ENCODE measurements around the gene RAB21.
A peak's percentile ranks its signal among the peaks of the same experiment; 100 is the strongest.
"Not testable (repeated sequence)": the region's sequence is repeated elsewhere in the genome, so short reads cannot be mapped to it uniquely, and the experiment has no call there.

The RAB21 gene

DNA sequence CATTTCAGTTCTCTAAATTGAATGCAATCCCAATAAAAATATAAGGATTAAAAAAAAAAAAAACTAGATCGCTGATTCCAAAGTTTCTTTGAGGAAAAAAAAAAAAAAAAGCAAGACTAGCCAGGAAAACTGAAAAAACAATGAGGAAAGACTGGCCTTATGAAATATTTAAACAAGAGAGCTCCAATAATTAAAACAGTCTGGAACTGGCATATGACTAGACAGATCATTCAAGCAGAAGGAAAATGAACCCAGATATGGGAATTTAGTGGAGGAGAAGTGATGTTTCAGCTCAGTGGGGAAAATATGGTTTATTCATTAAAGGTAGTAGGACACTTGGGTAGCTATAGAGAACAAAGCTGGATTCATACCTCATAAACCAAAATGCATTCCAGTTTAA is 42.9 kb downstream of the RAB21 start:
- DNase-seq (ENCODE audit: low read depth, low spot score), result no peak

DNA sequence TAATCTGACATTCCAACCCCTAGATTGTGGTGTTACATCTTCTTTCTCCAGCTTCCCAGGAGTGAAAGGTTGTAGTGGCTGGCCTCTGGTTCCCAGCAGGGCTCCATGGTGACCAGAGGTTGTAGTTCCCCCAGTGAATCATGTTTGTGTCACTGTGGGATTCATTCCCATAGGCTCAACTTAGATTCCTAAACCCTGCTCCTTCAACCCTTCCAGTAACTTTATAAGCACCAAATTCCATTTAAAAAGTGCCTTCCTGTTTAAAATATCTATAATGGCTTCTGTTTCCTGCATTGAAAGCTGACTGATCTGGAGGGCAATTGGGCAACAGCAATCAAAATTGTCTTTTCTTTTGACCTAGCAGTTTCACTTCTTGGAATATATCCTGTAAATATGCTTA is 44.4 kb downstream of the RAB21 start:
- no peak for DNase-seq (ENCODE audit: low read depth, low spot score)

DNA sequence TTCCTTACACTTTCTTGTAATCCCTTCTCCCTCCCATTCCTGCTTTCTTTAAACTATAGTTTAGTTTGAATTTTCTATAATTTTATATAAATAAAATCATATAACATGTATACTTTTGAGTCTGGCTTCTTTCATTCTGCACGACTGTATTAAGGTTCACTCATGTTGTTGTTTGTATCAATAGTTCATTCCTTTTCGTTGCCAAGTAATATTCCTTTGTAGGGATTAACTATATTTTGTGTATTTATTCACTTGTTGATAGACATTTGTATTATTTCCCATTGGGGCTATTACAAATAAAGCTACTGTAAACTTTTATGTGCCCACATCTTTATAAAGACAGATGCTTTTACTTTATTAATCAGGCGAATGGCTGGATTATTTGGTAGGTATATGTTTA is 45.5 kb downstream of the RAB21 start:
- DNase-seq (ENCODE audit: low read depth, low spot score), result no peak

DNA sequence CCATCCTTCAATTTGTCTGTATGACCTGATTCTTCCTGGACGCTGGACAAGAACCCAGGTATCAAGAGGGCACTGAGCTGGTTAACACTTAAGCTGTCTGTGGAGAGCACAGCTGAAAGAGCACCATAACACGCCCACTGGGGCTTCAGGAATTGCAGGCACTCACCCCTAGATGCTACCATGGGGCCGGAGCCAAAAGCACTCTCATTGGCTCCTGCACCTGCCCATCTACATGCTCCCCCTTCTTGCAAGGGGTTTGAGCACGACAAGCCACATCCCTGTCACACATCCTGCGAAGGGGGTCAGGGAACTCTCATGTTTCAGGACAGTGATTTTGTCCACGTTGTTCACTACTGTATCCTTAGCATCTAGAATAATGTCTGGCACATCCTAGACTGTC is 49.8 kb downstream of the RAB21 start:
- no peak for DNase-seq (ENCODE audit: low read depth, low spot score)

DNA sequence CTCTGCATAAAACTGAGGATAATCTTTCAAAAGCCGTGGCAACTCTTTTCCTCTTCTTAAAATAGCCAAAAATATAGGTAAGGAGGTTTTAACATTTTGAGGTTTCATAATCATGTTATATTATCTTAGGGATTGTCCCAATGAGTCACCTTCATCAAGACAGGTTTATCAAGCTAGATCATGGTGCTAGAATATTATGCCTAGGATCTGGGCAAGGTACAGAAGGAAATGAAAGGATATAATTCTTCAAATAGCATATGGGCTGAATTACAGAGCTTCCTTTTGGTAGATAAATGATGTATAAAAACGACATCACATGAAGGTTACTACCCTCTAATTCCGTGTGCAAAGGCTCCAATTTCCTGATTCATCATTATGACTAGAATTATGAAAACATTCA is 56.3 kb downstream of the RAB21 start:
- no peak for DNase-seq (ENCODE audit: low read depth, low spot score)

DNA sequence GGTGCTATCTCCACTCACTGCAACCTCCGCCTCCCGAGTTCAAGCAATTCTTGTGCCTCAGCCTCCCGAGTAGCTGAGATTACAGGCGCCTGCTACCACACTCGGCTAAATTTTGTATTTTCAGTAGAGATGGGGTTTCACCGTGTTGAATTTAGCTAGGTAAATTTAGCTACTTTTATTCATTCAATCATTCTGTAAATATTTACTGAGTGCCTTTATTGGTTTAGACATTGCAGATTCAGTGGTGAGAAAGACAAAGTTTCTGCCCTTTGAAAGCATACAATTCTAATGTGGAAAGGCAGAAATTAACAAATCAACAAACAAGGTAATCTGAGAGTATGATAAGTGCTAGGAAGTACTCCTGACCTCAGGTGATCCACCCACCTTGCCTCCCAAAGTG is 60.6 kb downstream of the RAB21 start:
- DNase-seq (ENCODE audit: low read depth, low spot score), result not testable (repeated sequence)

DNA sequence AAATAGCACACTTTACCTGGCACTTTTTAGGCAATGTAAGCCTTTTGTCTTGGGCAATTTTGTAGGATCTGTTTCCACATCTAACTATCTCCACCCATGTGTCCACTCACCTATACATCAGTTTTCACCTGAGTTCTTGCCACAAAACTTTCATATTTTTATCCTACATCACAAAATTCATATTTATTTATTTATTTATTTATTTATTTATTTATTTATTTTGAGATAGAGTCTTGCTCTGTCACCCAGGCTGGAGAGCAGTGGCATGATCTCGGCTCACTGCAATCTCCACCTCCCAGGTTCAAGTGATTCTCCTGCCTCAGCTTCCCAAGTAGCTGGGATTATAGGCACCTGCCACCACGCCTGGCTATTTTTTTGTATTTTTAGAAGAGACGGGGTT is 67.4 kb downstream of the RAB21 start:
- DNase-seq (ENCODE audit: low read depth, low spot score), result not testable (repeated sequence)

DNA sequence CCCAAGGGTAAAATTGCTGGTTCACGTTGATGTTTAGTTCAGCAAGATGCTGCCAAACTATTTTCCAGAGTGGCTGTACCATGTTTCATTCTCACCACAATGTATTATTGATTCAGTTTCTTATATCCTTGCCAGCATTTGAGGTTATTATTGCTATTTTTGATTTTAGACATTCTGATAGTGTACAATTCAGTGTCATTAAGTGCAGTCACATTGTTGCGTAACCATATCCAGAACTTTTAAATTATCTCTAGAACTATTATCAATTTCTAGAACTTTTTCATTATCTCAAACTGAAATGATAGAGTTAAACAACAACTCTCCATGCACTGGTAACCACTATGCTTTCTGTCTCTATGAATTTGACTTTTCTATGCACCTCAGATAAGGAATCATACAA is 74.2 kb downstream of the RAB21 start:
- DNase-seq (ENCODE audit: low read depth, low spot score), result no peak

DNA sequence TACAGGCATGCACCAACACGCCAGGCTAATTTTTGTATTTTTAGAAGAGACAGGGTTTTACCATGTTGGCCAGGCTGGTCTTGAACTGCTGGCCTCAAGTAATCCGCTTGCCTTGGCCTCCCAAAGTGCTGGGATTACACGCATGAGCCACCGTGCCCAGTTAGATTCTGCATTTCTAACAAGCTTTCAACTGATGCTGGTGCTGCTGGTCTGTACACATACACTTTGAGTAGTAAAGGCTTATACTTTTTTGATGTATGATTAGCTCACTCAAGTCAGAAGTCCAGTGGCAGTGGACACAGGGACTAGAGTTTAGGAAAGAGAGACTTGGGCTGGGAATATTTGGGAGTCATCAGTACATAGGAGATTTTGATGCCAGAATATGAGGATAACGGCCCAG is 82.7 kb downstream of the RAB21 start:
- no peak for DNase-seq (ENCODE audit: low read depth, low spot score)

DNA sequence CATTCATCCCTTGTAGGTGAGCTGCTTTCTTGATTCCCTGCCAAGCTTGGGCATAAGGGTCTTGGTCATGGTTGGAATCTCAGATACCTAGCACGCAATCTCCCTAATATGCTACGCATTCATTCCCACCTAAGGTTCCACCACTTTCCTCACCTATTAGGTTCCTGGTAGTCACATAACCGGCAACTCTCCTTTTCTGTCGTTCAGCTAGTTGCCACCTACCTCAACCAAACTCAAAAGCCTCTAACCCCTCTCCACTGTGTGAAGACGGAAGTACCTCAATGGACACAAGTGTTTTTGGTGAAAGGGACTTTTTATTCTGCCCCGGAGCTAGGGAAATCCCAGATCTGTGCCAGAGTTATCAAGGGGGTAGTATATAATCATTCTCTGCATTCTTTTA is 83.6 kb downstream of the RAB21 start:
- no peak for DNase-seq (ENCODE audit: low read depth, low spot score)

DNA sequence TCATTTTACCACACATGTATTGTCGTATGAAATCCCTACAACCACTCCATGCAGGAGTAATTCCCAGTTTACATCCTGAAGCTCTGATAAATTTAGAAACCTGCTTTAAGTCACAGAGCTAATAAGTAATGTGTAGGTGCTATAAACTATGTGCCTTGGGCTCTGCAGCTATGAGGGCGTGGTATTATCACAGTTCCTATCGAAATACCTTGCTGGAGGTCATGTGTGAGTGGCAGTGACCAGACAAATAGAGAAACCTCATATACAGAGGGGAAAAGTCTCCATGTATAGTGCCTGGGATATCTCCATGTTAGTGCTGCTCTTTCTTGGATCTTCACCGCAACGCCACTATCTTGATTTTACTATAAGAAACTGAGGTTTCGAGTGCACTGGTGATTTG is 84.0 kb downstream of the RAB21 start:
- DNase-seq (ENCODE audit: low read depth, low spot score), result no peak

DNA sequence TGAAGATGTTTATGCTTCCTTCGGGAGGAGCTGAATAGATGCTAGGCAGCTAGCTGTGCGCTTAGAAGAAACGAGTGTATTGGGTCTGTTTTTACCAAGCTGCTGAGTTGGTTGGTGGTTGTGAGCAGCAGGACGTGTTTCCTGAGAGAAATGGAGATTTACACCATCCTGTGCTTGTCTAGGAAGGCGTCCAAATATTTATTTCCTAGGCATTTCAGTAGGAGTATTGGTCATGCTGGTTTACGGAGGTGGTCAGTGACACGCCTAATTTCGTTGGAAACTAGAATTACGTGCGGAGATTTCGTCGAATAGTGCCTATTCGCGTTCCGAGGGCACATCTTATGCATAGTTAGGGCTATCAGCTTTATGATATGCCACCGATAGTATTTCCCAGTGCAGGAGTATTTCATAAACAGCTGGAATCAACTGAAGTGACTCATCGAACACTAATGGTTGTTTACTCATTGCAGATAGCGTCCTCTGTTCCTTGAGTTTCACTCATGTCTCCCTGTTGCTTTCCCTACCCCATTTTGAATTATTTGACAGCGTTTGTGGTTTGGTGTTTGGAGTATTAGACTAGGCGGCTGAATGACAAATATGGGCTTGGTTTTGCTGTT is 85.7 kb downstream of the RAB21 start:
- DNase-seq (ENCODE audit: low read depth, low spot score), result peak; percentile 9

DNA sequence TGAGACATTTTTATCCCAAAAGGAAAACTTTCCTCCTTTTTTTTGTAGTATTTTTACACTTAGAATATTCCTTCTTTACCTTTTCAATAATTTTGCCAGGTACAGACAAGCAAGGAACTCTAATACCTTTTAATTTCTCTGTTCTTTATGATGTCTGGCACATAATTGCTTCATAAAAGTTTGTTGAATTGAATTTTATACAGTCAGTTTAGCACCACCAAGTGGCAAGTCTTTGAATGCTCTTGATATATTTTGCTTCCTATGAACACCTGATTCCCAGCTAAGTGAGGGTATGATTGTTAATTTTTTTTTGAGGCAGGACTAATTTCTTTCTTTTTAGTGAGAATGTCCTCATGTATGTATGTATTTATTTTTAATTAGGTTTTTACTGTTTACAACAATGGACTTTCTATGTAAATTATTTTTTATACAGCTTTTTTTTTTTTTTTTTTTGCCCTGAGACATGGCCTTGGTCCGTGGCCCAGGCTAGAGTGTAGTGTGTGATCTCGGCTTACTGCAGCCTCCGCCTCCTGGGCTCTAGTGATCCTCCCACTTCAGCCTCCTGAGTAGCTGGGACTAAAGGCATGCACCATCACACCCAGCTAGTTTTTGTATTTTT is 91.8 kb downstream of the RAB21 start:
- DNase-seq (ENCODE audit: low read depth, low spot score), result no peak

DNA sequence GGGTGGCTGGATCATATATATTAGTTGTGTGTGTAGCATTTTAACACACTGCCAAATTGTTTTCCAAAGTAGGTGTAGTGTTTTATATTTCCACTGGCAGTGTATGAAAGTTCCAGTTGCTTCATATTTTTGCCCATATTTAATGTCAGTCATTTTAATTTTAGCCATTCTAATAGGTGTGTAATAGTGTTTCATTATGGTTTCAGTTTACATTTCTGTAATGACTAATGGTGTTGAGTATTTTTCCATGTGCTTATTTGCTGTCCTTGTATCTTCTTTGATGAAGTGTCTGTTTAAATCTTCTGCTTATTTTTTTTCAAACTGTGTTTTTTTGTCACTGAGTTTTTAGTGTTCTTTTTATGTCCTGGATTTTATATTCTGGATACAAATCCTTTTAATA is 93.5 kb downstream of the RAB21 start:
- DNase-seq (ENCODE audit: low read depth, low spot score), result no peak

DNA sequence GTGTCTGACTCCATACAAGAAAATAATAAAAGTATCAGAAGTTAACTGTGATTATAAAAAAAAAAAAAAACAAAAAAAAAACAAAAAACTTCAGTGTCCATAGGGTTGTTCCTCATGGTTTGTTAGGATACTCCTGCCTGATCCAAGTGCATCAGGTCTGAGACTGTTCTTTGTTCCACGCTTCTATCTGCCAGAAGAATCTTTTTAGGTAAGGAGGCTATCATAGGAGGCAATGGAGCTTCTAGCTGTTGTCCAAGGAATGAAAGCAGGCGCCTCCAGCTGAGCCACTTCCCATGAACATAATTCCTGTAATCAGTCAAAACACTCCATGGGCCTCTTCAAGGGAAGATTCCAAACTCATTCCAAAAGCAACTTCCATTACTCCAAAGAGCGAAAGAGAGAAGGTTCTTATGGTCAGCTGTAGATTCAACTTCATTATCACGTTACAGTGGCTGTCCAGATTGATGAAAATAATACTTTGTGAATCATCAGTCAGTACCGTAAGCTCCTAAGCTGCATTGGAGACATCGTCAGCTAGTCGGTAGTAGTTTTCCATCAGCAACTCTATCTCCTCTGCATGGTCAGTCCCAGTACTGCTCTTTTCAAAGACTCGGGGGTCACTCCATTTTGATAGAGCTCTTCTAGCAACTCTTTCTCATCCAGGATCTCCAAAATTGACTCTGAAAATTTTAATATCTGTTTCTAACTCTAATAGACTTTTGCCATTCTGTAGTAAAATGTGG is 94.6 kb downstream of the RAB21 start:
- no peak for DNase-seq (ENCODE audit: low read depth, low spot score)
